ENCODE results near the gene ABCC3. TPM values are rescaled to one million over a fixed set of nuclear protein-coding genes. Genes with fewer than 3 reads are reported as not detected.

Gene ABCC3
- total and polyA plus RNA-seq, 2 donors (not counting 3 experiments of a cell fraction or from before 2014, with no cell fraction given) = 1.1 to 2.6 TPM

- H3K9me1 ChIP-seq (replicated peaks; ENCODE audit: control insufficient read depth, extremely low read depth, insufficient read depth, low read length) = no peaks in the 10 kb centered on the region
- no peaks in the 10 kb centered on the region for H3K79me2 ChIP-seq (ENCODE audit: control insufficient read depth, insufficient read depth, low read length)
- BruUV-seq (replicated peaks) = no TSS peak
- no peak overlapping the region for H2AFZ ChIP-seq (ENCODE audit: low read depth, low read length)
- no peak overlapping the region for H3K9ac ChIP-seq (replicated peaks; ENCODE audit: extremely low read depth, insufficient read depth, low read length)
- H3K9me3 ChIP-seq (replicated peaks; ENCODE audit: control insufficient read depth, insufficient read depth, low read length) = no peaks in the 10 kb centered on the region
- DNase-seq (ENCODE audit: low read depth, low spot score) (no peak), FAIRE-seq (no peak)
- TF ChIP-seq GATA2 (IDR thresholded peaks at IDR 0.05; ENCODE audit: insufficient read depth, insufficient read length, low read depth, low read length) (no peak), FOS (IDR thresholded peaks at IDR 0.05; ENCODE audit: borderline replicate concordance, insufficient read depth, low read length) (no peak), POLR2A (IDR thresholded peaks at IDR 0.05; ENCODE audit: low read depth, low read length) (no peak), JUN (IDR thresholded peaks at IDR 0.05; ENCODE audit: borderline replicate concordance, insufficient read depth, insufficient read length, low read depth) (no peak), EZH2 (IDR thresholded peaks at IDR 0.05; ENCODE audit: borderline replicate concordance, low read depth, low read length, severe bottlenecking) (no peak), MYC (IDR thresholded peaks at IDR 0.05; ENCODE audit: low read depth, low read length) (no peak), POLR2AphosphoS5 (IDR thresholded peaks at IDR 0.05; ENCODE audit: insufficient read depth, low read depth, low read length) (no peak)
- TF ChIP-seq, protein P1, sequence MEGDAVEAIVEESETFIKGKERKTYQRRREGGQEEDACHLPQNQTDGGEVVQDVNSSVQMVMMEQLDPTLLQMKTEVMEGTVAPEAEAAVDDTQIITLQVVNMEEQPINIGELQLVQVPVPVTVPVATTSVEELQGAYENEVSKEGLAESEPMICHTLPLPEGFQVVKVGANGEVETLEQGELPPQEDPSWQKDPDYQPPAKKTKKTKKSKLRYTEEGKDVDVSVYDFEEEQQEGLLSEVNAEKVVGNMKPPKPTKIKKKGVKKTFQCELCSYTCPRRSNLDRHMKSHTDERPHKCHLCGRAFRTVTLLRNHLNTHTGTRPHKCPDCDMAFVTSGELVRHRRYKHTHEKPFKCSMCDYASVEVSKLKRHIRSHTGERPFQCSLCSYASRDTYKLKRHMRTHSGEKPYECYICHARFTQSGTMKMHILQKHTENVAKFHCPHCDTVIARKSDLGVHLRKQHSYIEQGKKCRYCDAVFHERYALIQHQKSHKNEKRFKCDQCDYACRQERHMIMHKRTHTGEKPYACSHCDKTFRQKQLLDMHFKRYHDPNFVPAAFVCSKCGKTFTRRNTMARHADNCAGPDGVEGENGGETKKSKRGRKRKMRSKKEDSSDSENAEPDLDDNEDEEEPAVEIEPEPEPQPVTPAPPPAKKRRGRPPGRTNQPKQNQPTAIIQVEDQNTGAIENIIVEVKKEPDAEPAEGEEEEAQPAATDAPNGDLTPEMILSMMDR (IDR thresholded peaks at IDR 0.05; ENCODE audit: extremely low read depth in 1 of 2, insufficient read depth in 1 of 2, low read depth in 1 of 2, low read length in 2 of 2) = no peak
- TF ChIP-seq, protein P2, sequence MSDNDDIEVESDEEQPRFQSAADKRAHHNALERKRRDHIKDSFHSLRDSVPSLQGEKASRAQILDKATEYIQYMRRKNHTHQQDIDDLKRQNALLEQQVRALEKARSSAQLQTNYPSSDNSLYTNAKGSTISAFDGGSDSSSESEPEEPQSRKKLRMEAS (IDR thresholded peaks at IDR 0.05; ENCODE audit: insufficient read depth, insufficient read length) = no peak
- intact Hi-C loops (cut with micrococcal nuclease) = loop anchor here (5.0 kb wide), 1 partner anchor 52 kb away; the partner anchor contains the start of gene CACNA1G
- ChIA-PET CTCF (interaction anchor here (0.9 to 1.6 kb wide), 2 partner anchors 11 to 13 kb away, joined by 5 read pairs; no protein-coding TSS in a partner anchor), POLR2A (no interaction called here)
- H3K4me2 ChIP-seq (ENCODE audit: insufficient read depth, low read length) = no peak overlapping the region
- H3K4me1 ChIP-seq (ENCODE audit: control insufficient read depth, extremely low read depth, insufficient read depth, low read length) = peaks cover 6% of the 10 kb centered on the region
- no peaks in the 10 kb centered on the region for H3K27me3 ChIP-seq (ENCODE audit: control insufficient read depth in 2 of 2, insufficient read depth in 2 of 2, low read length in 2 of 2)
- H3K27ac ChIP-seq (ENCODE audit: insufficient read depth, low read depth, low read length) = no peak overlapping the region
- H4K20me1 ChIP-seq (replicated peaks; ENCODE audit: control insufficient read depth, extremely low read depth, insufficient read depth, low read length) = no peaks in the 10 kb centered on the region
- no peak overlapping the region for H3K4me3 ChIP-seq (replicated peaks in 1 of 3; ENCODE audit: insufficient read depth in 1 of 3, low read depth in 1 of 3, low read length in 3 of 3)
- no peaks in the 10 kb centered on the region for H3K36me3 ChIP-seq (ENCODE audit: control insufficient read depth in 2 of 2, extremely low read depth in 1 of 2, insufficient read depth in 2 of 2, low read length in 2 of 2)
- dilution Hi-C loops (cut with MboI; ENCODE audit: extremely low pct_ligation_motif_present, low sequenced_read_pairs) = no loop called here
Measured at GRCh38 chr17:50614471-50615051, 20.1 kb upstream of the ABCC3 start.

Data from endothelial cell of umbilical vein (primary cell).